ENCODE measurements around the gene MAPK1.
"Not testable (repeated sequence)": the region's sequence is repeated elsewhere in the genome, so short reads cannot be mapped to it uniquely, and the experiment has no call there.

The MAPK1 gene

DNA sequence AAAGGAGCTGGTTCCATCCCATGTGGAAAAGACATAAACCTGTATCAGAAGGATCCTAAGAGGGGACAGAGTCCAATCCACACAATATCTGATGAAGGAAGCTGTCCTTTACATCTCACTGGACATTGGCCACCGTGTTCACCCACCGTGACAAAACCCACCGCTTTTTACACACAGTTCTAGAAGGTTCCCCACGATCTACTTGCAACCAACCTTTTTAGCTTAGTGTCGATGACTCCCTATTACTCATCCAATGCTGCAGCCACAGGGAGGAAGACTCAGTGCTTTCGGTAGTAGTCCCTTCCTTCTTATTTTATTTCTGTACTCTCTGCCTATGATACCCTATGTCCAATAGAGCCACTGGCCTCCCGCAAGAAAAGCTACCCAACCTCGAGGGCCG, 65.4 kb downstream of the MAPK1 start:
- Histone ChIP-seq H3K9me3 (ENCODE audit: insufficient read depth, low read length) (no peaks in the 10 kb centered on the region), H3K4me1 (ENCODE audit: insufficient read depth, insufficient read length) (no peaks in the 10 kb centered on the region), H3K36me3 (ENCODE audit: insufficient read depth, insufficient read length, low read length) (peaks cover 80% of the 10 kb centered on the region), H3K9ac (ENCODE audit: insufficient read length, low read depth) (no peak overlapping the region), H3K4me3 (ENCODE audit: insufficient read length, low read depth) (no peak overlapping the region), H3K27me3 (ENCODE audit: insufficient read depth, insufficient read length) (no peaks in the 10 kb centered on the region)
- DNase-seq (ENCODE audit: low read depth, low spot score) = no peak
- TF ChIP-seq ZNF274 (IDR thresholded peaks at IDR 0.05; ENCODE audit: low read depth, low read length) (no peak), YY1 (IDR thresholded peaks at IDR 0.05; ENCODE audit: insufficient read depth, insufficient read length) (no peak), SUZ12 (IDR thresholded peaks at IDR 0.05; ENCODE audit: extremely low read depth, insufficient read depth, insufficient read length) (no peak)

DNA sequence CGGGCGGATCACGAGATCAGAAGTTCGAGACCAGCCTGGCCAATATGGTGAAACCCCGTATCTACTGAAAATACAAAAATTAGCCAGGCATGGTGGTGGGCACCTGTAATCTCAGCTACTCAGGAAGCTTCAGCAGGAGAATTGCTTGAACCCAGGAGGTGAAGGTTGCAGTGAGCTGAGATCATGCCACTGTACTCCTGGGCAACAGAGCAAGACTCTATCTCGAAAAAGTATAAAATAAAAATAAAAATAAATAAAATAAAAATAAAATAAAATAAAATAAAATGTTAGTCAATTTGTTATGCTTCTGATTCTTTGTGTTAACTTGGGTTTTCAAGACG, 66.2 kb downstream of the MAPK1 start:
- not testable (repeated sequence) for H3K9me3 ChIP-seq (ENCODE audit: insufficient read depth, low read length); H3K9ac ChIP-seq (ENCODE audit: insufficient read length, low read depth); H3K4me3 ChIP-seq (ENCODE audit: insufficient read length, low read depth); H3K27me3 ChIP-seq (ENCODE audit: insufficient read depth, insufficient read length); DNase-seq (ENCODE audit: low read depth, low spot score); H3K4me1 ChIP-seq (ENCODE audit: insufficient read depth, insufficient read length)
- H3K36me3 ChIP-seq (ENCODE audit: insufficient read depth, insufficient read length, low read length) = peaks cover 77% of the 10 kb centered on the region

DNA sequence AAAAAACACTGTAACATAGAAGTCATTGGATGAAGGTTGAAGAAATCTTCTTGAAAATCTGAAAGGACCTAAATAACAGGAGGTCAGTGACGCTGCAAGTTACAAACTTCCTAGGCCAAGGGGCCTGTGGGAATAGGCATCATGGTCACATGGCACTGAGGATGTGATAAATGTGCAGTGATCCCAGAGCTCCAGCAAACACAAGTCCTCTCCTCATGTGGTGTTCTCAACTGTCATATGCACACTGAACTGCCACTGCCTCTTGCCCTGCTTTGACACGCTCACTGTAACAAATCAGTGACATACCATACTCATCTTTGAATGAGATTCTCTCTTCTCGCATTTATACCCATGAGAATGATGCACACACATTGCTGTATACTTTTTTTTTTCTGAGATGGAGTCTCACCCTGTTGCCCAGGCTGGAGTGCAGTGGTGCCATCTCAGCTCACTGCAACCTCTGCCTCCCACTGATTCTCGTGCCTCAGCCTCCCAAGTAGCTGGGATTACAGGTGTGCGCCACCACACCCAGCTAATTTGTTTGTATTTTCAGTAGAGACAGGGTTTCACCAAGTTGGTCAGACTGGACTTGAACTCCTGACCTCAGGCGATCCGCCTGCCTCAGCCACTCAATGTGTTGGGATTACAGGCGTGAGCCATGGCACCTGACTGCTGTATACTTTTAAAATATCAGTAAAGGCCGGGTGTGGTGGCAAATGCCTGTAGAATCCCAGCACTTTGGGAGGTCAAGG, 66.7 kb downstream of the MAPK1 start:
- Histone ChIP-seq H3K9me3 (ENCODE audit: insufficient read depth, low read length) (no peaks in the 10 kb centered on the region), H3K4me3 (ENCODE audit: insufficient read length, low read depth) (no peak overlapping the region), H3K4me1 (ENCODE audit: insufficient read depth, insufficient read length) (no peaks in the 10 kb centered on the region), H3K27me3 (ENCODE audit: insufficient read depth, insufficient read length) (no peaks in the 10 kb centered on the region), H3K36me3 (ENCODE audit: insufficient read depth, insufficient read length, low read length) (peaks cover 71% of the 10 kb centered on the region), H3K9ac (ENCODE audit: insufficient read length, low read depth) (no peak overlapping the region)
- no peak for DNase-seq (ENCODE audit: low read depth, low spot score)
- TF ChIP-seq SUZ12 (IDR thresholded peaks at IDR 0.05; ENCODE audit: extremely low read depth, insufficient read depth, insufficient read length) (no peak), YY1 (IDR thresholded peaks at IDR 0.05; ENCODE audit: insufficient read depth, insufficient read length) (no peak), ZNF274 (IDR thresholded peaks at IDR 0.05; ENCODE audit: low read depth, low read length) (no peak)

DNA sequence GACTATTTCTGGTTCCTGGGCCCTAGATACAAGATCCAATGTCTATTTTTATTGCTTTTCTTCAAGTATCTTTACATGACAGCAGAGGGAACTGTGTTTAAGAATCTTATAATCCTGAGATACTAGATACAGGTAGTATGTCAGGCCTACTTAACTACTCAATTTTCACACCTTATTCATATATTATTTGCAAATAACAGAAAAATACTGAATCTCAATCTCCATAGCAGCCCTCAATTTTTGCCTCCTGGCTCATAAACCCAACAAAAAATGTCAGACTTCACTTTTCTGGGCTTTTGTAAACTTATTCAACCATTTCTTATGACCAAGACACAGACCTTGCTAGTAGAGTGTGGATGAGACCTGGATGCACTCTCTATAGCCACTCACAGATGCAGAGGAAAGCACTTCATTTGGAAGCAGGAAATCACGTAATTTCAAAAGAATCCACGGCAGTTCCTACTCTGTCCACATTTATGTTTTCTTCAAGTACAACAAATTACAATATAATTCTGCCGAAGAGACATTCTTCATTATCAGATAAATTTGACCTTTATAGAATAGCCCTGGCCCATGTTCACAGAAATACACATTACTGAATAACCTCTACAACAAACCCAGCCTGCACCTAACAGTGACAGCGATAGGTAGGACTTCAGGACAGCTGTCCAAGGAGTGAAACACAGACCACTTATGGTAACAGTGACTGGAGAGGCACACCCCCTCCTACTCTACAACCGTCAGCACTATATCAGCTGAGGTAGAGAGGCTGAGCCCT, 69.8 kb downstream of the MAPK1 start:
- no peak for TF ChIP-seq YY1 (IDR thresholded peaks at IDR 0.05; ENCODE audit: insufficient read depth, insufficient read length)
- no peak for TF ChIP-seq ZNF274 (IDR thresholded peaks at IDR 0.05; ENCODE audit: low read depth, low read length)
- TF ChIP-seq SUZ12 (IDR thresholded peaks at IDR 0.05; ENCODE audit: extremely low read depth, insufficient read depth, insufficient read length) = no peak
- no peak for DNase-seq (ENCODE audit: low read depth, low spot score)
- no peak overlapping the region for H3K9ac ChIP-seq (ENCODE audit: insufficient read length, low read depth)

DNA sequence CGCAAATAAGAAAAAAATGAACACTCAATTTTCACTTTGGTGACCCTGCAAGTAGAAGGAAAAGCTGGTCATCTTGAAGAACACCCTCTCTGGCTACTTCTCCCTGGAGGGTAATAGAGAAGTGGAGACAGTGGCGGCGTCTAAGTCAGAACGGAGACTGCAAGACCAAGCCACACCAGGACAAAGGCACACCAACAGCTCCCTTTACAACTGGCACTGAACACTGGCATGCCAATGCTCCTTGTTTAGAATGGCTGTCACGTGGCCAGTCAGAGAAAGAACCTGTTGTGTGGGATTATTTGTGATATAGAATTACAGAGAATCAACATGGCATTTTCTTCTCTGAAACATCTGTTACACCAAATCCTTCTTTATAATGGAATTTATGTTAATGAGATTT, 70.6 kb downstream of the MAPK1 start:
- H3K27me3 ChIP-seq (ENCODE audit: insufficient read depth, insufficient read length) = no peaks in the 10 kb centered on the region
- no peak overlapping the region for H3K9ac ChIP-seq (ENCODE audit: insufficient read length, low read depth)
- H3K4me1 ChIP-seq (ENCODE audit: insufficient read depth, insufficient read length) = no peaks in the 10 kb centered on the region
- H3K4me3 ChIP-seq (ENCODE audit: insufficient read length, low read depth) = no peak overlapping the region
- DNase-seq (ENCODE audit: low read depth, low spot score) = no peak
- peaks cover 39% of the 10 kb centered on the region for H3K36me3 ChIP-seq (ENCODE audit: insufficient read depth, insufficient read length, low read length)
- H3K9me3 ChIP-seq (ENCODE audit: insufficient read depth, low read length) = no peaks in the 10 kb centered on the region
- no peak for TF ChIP-seq YY1 (IDR thresholded peaks at IDR 0.05; ENCODE audit: insufficient read depth, insufficient read length)

More for the DNA sequence above, 69.8 kb downstream of the MAPK1 start:
- Histone ChIP-seq H3K4me1 (ENCODE audit: insufficient read depth, insufficient read length) (no peaks in the 10 kb centered on the region), H3K4me3 (ENCODE audit: insufficient read length, low read depth) (no peak overlapping the region), H3K9me3 (ENCODE audit: insufficient read depth, low read length) (no peaks in the 10 kb centered on the region), H3K36me3 (ENCODE audit: insufficient read depth, insufficient read length, low read length) (peaks cover 46% of the 10 kb centered on the region), H3K27me3 (ENCODE audit: insufficient read depth, insufficient read length) (no peaks in the 10 kb centered on the region)

DNA sequence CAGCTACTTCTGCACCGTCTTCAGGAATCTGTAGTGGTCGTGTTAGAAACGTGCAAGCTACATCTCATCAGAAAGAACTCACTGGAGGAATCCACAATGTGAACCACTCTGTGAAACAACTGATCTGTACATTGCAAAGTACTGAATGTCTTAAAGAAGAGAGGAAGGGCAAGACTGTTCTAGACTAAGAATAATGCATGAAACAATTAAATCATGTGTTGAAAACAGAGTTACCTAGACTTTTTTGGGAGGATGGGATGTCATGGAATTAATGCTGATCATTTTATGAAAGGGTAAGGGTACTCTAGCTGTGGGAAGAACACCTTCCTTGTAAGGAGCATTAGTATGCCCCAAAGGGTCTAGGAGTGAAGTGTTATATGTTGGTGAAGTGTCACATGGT, 71.2 kb downstream of the MAPK1 start:
- no peak for DNase-seq (ENCODE audit: low read depth, low spot score)
- peaks cover 36% of the 10 kb centered on the region for H3K36me3 ChIP-seq (ENCODE audit: insufficient read depth, insufficient read length, low read length)
- no peaks in the 10 kb centered on the region for H3K4me1 ChIP-seq (ENCODE audit: insufficient read depth, insufficient read length)
- H3K27me3 ChIP-seq (ENCODE audit: insufficient read depth, insufficient read length) = no peaks in the 10 kb centered on the region
- no peak overlapping the region for H3K4me3 ChIP-seq (ENCODE audit: insufficient read length, low read depth)
- TF ChIP-seq YY1 (IDR thresholded peaks at IDR 0.05; ENCODE audit: insufficient read depth, insufficient read length) (no peak), SUZ12 (IDR thresholded peaks at IDR 0.05; ENCODE audit: extremely low read depth, insufficient read depth, insufficient read length) (no peak), ZNF274 (IDR thresholded peaks at IDR 0.05; ENCODE audit: low read depth, low read length) (no peak)
- H3K9me3 ChIP-seq (ENCODE audit: insufficient read depth, low read length) = no peaks in the 10 kb centered on the region
- H3K9ac ChIP-seq (ENCODE audit: insufficient read length, low read depth) = no peak overlapping the region

DNA sequence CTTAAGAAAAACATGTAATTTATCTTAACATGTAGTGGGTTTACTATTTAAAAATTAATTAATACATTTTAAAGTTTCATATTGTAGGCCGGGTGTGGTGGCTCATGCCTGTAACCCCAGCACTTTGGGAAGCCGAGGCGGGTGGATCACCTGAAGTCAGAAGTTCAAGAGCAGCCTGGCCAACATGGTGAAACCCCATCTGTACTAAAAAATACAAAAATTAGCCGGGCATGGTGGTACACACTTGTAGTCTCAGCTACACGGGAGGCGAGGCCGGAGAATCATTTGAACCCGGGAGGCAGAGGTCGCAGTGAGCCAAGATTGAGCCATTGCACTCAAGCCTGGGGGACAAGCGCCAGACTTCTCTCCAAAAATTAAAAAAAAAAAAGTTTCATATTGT, 73.7 kb downstream of the MAPK1 start:
- not testable (repeated sequence) for DNase-seq (ENCODE audit: low read depth, low spot score); H3K4me1 ChIP-seq (ENCODE audit: insufficient read depth, insufficient read length); H3K4me3 ChIP-seq (ENCODE audit: insufficient read length, low read depth); H3K9me3 ChIP-seq (ENCODE audit: insufficient read depth, low read length); H3K27me3 ChIP-seq (ENCODE audit: insufficient read depth, insufficient read length); H3K9ac ChIP-seq (ENCODE audit: insufficient read length, low read depth)
- peaks cover 21% of the 10 kb centered on the region for H3K36me3 ChIP-seq (ENCODE audit: insufficient read depth, insufficient read length, low read length)
